DMS53 (cell line): ENCODE measurements around the gene OR2AJ1.
A peak's percentile ranks its signal among the peaks of the same experiment; 100 is the strongest.

ENCODE experiments used
- DNase-seq: peaks from one replicate; lab custom pipeline; 2025; lab: John Stamatoyannopoulos, UW

Gene OR2AJ1

GRCh38 chr1:247961791-247962190 is 37.1 kb downstream of the OR2AJ1 start:
- DNase-seq = no peak

GRCh38 chr1:247962911-247963588 is 38.4 kb downstream of the OR2AJ1 start:
- no peak for DNase-seq

DNA sequence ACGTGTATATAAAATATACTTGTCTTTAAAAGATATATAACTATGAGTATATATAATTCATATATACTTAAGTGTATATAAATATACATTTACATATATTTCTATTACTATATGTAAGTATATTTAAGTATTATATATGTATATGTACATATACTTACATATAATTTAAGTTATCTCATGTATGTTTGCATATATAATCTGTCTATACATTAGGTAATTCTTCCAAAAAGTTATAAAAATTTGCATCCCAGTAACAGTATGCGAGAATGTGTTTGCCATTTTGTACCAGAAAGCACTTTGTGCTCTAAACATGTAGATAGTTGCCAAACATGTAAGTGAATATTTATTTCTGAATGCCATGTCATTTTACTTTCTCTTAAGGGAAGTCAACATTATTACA is 40.2 kb downstream of the OR2AJ1 start, which contains the start of gene OR2AK2:
OR2AK2 (plus strand) TSS at position 301 of the 400 bp plus-strand sequence. CDS start 144 bp downstream, outside the sequence.
- DNase-seq = peak; percentile 8

DNA sequence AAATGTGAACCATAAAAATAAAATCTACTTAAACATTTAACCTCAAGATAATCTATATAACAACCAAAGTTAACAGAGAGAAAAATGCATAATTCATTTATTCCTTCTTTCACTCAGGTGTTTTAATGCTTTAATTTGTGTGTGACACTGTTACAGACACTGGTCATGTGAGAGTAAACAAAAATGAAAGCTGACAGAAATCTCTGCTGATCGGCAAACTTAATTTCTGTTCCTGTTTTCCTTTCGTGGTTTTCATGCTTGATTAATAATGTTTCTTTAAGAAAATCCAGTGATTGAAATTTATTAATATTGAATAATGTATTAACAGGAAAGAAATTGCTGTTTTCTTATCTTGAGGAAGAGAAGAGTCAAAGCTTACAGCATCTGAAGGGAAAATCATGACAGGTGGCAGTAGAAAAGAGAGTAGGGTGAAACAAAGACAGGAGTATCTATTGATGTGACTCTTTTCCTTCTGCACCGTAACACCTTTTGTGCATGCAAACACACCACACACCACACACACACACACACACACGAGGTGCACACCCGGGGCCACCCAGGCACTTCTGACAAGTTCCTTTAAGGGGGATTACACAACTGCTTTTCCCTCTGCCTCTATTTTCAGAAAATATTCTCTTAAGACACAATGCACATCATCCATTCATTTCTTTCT is 42.0 kb downstream of the OR2AJ1 start:
- peak; percentile 30 for DNase-seq
